GM23248 (cell line): Measurements from ENCODE around the gene SMOC2. TPM values are rescaled to one million over a fixed set of nuclear protein-coding genes. Genes with fewer than 3 reads are reported as not detected.

Experiments used
- DNase-seq: peaks from one replicate; pipeline ENCODE4 v3.0.0-alpha.2; 2015
- H2AFZ ChIP-seq: fragments of 200-600 bp; sonication (generic); 2 replicates; pipeline ENCODE4 v1.6.1; 2016; ENCODE audit warnings: antibody characterized with exemption
- H3F3A ChIP-seq: fragments of 200-600 bp; sonication (generic); 2 replicates; pipeline ENCODE4 v1.6.1; 2016; ENCODE audit warnings: mild to moderate bottlenecking, antibody characterized with exemption, mixed run types; ENCODE audit not compliant: insufficient read depth
- H3K27ac ChIP-seq: fragments of 200-600 bp; sonication (generic); 2 replicates; pipeline ENCODE4 v1.5.1; 2016; ENCODE audit warnings: mild to moderate bottlenecking
- H3K27me3 ChIP-seq: fragments of 200-600 bp; sonication (generic); replicated peaks from 2 replicates; pipeline ENCODE4 v1.6.1; 2016; ENCODE audit warnings: mild to moderate bottlenecking; ENCODE audit not compliant: insufficient read depth
- H3K36me3 ChIP-seq: fragments of 200-600 bp; sonication (generic); 2 replicates; pipeline ENCODE4 v1.6.1; 2016; ENCODE audit warnings: low read depth, mild to moderate bottlenecking
- H3K4me1 ChIP-seq: fragments of 200-600 bp; sonication (generic); 2 replicates; pipeline ENCODE4 v1.6.1; 2016; ENCODE audit warnings: mild to moderate bottlenecking; ENCODE audit not compliant: insufficient read depth
- H3K4me2 ChIP-seq: fragments of 200-600 bp; sonication (generic); one replicate; pipeline ENCODE4 v1.6.1; 2016; ENCODE audit warnings: mild to moderate bottlenecking; ENCODE audit not compliant: unreplicated experiment
- H3K4me3 ChIP-seq: fragments of 200-600 bp; sonication (generic); 2 replicates; pipeline ENCODE4 v1.5.1; 2016; ENCODE audit warnings: mild to moderate bottlenecking
- H3K79me2 ChIP-seq: fragments of 200-600 bp; sonication (generic); 2 replicates; pipeline ENCODE4 v1.6.1; 2016; ENCODE audit warnings: mild to moderate bottlenecking; ENCODE audit not compliant: insufficient read depth
- H3K9ac ChIP-seq: fragments of 200-600 bp; sonication (generic); 2 replicates; pipeline ENCODE4 v1.6.1; 2016; ENCODE audit warnings: mild to moderate bottlenecking
- H3K9me2 ChIP-seq: fragments of 200-600 bp; sonication (generic); 2 replicates; pipeline ENCODE4 v1.6.1; 2016; ENCODE audit warnings: mixed run types, mild to moderate bottlenecking, moderate library complexity; ENCODE audit not compliant: insufficient read depth
- H3K9me3 ChIP-seq: fragments of 200-600 bp; sonication (generic); one replicate; pipeline ENCODE4 v1.6.1; 2017; ENCODE audit warnings: low read depth
- H4K20me1 ChIP-seq: fragments of 200-600 bp; sonication (generic); 2 replicates; pipeline ENCODE4 v1.6.0; 2016; ENCODE audit not compliant: insufficient read depth
- EZH2 ChIP-seq: fragments of 200-600 bp; sonication (generic); IDR thresholded peaks from 2 replicates; pipeline ENCODE4 v1.6.1; 2018; ENCODE audit warnings: antibody characterized with exemption, mild to moderate bottlenecking; ENCODE audit not compliant: insufficient read depth, poor library complexity, severe bottlenecking
- EZH2phosphoT487 ChIP-seq: fragments of 200-600 bp; sonication (generic); IDR thresholded peaks from 2 replicates; pipeline ENCODE4 v1.6.1; 2018; ENCODE audit warnings: antibody characterized with exemption, moderate library complexity, mild to moderate bottlenecking, low read depth; ENCODE audit not compliant: insufficient read depth
- WGBS, 2 experiments: methylation state at CpG; one replicate each; pipeline ENCODE4 v1.1.6; 2015 to 2017; ENCODE audit warnings: low lambda C conversion rate in 2 of 2, low coverage in 1 of 2; ENCODE audit errors: missing lambda C conversion rate in 2 of 2; 5-methylcytosine and 5-hydroxymethylcytosine counted together
- in situ Hi-C: fragments of 300-500 bp; cut with MboI; formaldehyde crosslinking; loops from 2 replicates; pipeline ENCODE4 v1.15.0; 2020
- polyA plus RNA-seq: library from polyadenylated mRNA; unstranded; fragments of >200 nt; fragmentation: Nextera tagmentation; extraction: Ambion mirVana; gene quantifications from 2 replicates; pipeline ENCODE4 v1.2.1, GENCODE V29; 2016
- total RNA-seq: library from RNA; depleted of rRNA; stranded (reverse); fragments of >200 nt; shearing (Covaris generic); gene quantifications from 2 replicates; pipeline ENCODE4 v1.2.3, GENCODE V29; 2014

Gene SMOC2
- total and polyA plus RNA-seq, 2 experiments from 2014 or later, result not detected

DNA sequence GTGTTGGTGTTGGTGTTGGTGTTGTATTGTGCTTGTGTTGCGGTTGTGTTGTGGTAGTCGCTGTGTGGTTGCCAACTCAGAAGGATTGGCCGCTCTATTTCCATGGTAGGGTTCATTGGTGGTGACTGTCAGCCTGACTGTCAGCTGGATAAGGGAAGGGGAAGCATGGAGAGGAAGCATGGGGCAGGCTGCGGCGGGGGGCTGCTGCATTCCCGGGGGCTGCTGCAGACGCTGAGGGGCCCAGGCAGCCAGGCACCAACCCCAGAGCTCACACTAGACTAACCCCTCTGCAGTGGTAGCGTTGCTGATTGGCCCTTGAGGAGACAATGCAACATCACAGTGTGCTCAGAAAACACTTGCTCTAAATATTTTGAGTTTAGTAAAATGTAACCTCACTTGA is 199.2 kb downstream of the SMOC2 start:
- H3K27ac ChIP-seq, result no peak overlapping the region
- H3K9me2 ChIP-seq, result no peaks in the 10 kb centered on the region
- H4K20me1 ChIP-seq, result no peaks in the 10 kb centered on the region
- H3K4me1 ChIP-seq, result no peaks in the 10 kb centered on the region
- in situ Hi-C loops, result no loop called here
- no peaks in the 10 kb centered on the region for H3F3A ChIP-seq
- H3K9ac ChIP-seq, result no peak overlapping the region
- H3K9me3 ChIP-seq, result no peaks in the 10 kb centered on the region
- TF ChIP-seq EZH2 (no peak), EZH2phosphoT487 (no peak)
- no peak for DNase-seq
- H3K4me3 ChIP-seq, result no peak overlapping the region
- H3K36me3 ChIP-seq, result no peaks in the 10 kb centered on the region
- H3K27me3 ChIP-seq, result no peaks in the 10 kb centered on the region
- no peak overlapping the region for H2AFZ ChIP-seq
- no peaks in the 10 kb centered on the region for H3K79me2 ChIP-seq
- H3K4me2 ChIP-seq, result no peak overlapping the region
- WGBS, 2 experiments, result 36 to 42% methylated on average over 8 of the region's 8 CpGs

DNA sequence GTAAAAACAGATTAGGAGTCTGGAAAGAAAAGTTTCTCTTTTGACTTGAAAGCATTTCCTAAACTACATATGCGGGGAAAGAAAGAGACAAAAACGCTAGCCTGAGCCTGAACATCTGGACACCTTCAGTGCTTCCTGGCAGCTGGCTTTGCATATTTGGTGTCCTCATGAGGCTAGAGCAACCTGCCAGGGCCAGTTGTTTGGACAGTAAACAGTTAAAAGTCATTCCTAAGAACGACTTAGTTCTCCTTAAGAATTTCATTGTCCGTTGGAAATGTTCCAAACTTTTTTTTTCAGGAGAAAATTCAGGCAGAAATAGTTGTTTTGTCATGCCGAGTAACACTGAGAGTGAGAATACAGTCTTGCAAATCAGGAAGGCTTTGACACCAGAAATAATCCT is 199.8 kb downstream of the SMOC2 start:
- H3K27ac ChIP-seq, result no peak overlapping the region
- H3K9me2 ChIP-seq, result no peaks in the 10 kb centered on the region
- WGBS, 2 experiments, result 0 to 2% methylated on average over 5 of the region's 5 CpGs
- H3K4me3 ChIP-seq, result no peak overlapping the region
- no peaks in the 10 kb centered on the region for H3K9me3 ChIP-seq
- DNase-seq, result no peak
- H3K9ac ChIP-seq, result no peak overlapping the region
- no peaks in the 10 kb centered on the region for H3K36me3 ChIP-seq
- no peak overlapping the region for H3K4me2 ChIP-seq
- H4K20me1 ChIP-seq, result no peaks in the 10 kb centered on the region
- no peaks in the 10 kb centered on the region for H3K79me2 ChIP-seq
- H2AFZ ChIP-seq, result no peak overlapping the region
- H3F3A ChIP-seq, result no peaks in the 10 kb centered on the region
- H3K4me1 ChIP-seq, result no peaks in the 10 kb centered on the region
- in situ Hi-C loops, result no loop called here
- no peaks in the 10 kb centered on the region for H3K27me3 ChIP-seq
- TF ChIP-seq EZH2phosphoT487, result no peak
- no peak for TF ChIP-seq EZH2

DNA sequence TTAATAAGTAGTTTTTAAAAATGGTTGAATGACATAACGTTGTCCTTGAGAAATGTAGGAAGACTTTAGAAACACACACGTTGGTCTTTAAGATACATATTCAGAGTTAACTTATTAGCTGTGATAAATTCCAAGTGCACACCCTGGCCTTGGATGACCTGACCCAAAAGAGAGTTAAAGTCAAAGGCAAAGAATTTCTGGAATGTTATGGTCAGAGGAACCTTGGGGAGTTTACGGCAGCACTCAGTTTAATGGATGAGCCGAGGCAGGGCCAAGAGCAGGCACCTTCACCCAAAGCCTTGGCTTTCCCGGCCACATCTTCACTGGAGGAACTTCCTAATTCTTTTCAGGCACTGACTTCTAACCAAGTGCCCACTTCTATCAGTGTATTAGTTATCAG is 200.5 kb downstream of the SMOC2 start:
- no peak for DNase-seq
- in situ Hi-C loops, result no loop called here

DNA sequence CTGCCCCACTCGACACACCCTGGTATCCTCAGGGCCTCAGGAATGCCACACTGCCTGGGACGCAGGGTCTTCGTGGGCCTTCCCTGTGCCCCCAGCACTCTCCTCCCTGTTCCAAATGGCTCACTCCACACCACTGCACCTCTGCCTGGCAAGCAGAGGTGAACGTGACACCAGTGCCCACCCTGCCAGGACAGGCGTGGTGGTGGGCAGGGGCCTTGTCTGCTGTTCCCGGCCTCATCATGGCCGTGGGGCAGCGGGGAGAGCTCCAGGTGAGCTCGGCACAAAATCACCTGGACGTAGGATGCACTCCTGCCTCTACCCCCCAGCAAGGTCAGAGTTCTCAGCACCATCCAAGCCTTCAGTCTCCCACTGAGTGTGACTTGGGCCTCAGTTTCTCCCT is 202.4 kb downstream of the SMOC2 start:
- H2AFZ ChIP-seq, result no peak overlapping the region

More for the DNA sequence above, 200.5 kb downstream of the SMOC2 start:
- no peak overlapping the region for H2AFZ ChIP-seq
- no peak overlapping the region for H3K4me2 ChIP-seq
- H3K9me2 ChIP-seq, result no peaks in the 10 kb centered on the region
- 46 to 56% methylated on average over 5 of the region's 5 CpGs for WGBS, 2 experiments
- H3K4me3 ChIP-seq, result no peak overlapping the region
- TF ChIP-seq EZH2 (no peak), EZH2phosphoT487 (no peak)
- no peaks in the 10 kb centered on the region for H3K4me1 ChIP-seq
- H3F3A ChIP-seq, result no peaks in the 10 kb centered on the region
- no peak overlapping the region for H3K9ac ChIP-seq
- no peak overlapping the region for H3K27ac ChIP-seq
- H3K27me3 ChIP-seq, result no peaks in the 10 kb centered on the region
- H3K79me2 ChIP-seq, result no peaks in the 10 kb centered on the region
- no peaks in the 10 kb centered on the region for H4K20me1 ChIP-seq
- H3K9me3 ChIP-seq, result no peaks in the 10 kb centered on the region
- no peaks in the 10 kb centered on the region for H3K36me3 ChIP-seq

DNA sequence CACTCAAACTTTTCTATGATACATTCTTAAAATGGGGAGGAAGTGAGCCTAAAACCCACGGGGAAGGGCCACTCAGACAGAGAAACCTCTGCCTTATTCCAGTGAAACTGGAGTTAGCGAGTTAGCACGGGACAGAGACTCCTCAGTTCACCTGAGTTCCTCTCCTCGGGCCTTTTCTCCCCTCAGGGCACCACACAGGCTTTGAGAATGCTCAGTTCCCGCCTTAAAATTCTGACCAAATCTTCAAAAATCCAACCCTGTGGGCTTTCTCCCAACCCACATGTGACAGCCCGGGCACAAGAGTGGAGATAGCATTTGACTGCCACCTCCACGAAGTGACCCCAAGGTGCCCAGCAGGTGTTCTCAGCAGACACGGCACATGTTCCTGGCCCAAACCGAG is 204.3 kb downstream of the SMOC2 start:
- no peaks in the 10 kb centered on the region for H3K9me2 ChIP-seq
- no peaks in the 10 kb centered on the region for H3F3A ChIP-seq
- no peaks in the 10 kb centered on the region for H3K27me3 ChIP-seq
- H3K4me1 ChIP-seq, result no peaks in the 10 kb centered on the region
- no peak overlapping the region for H3K27ac ChIP-seq
- H3K4me3 ChIP-seq, result no peak overlapping the region
- no peak for TF ChIP-seq EZH2
- TF ChIP-seq EZH2phosphoT487, result no peak
- no peak overlapping the region for H2AFZ ChIP-seq
- no peaks in the 10 kb centered on the region for H3K9me3 ChIP-seq
- no peaks in the 10 kb centered on the region for H4K20me1 ChIP-seq
- WGBS, 2 experiments, result 46 to 56% methylated on average over 9 of the region's 9 CpGs
- H3K36me3 ChIP-seq, result no peaks in the 10 kb centered on the region
- in situ Hi-C loops, result no loop called here
- no peak for DNase-seq
- H3K4me2 ChIP-seq, result no peak overlapping the region
- H3K79me2 ChIP-seq, result no peaks in the 10 kb centered on the region
- no peak overlapping the region for H3K9ac ChIP-seq

More for the DNA sequence above, 202.4 kb downstream of the SMOC2 start:
- H3K9me3 ChIP-seq, result no peaks in the 10 kb centered on the region
- H4K20me1 ChIP-seq, result no peaks in the 10 kb centered on the region
- in situ Hi-C loops, result no loop called here
- 37% methylated on average over 10 of the region's 10 CpGs for WGBS, 2 experiments
- no peak overlapping the region for H3K9ac ChIP-seq
- H3K79me2 ChIP-seq, result no peaks in the 10 kb centered on the region
- no peak for DNase-seq
- H3K4me2 ChIP-seq, result no peak overlapping the region
- H3K27me3 ChIP-seq, result no peaks in the 10 kb centered on the region
- TF ChIP-seq EZH2phosphoT487 (no peak), EZH2 (no peak)
- H3K27ac ChIP-seq, result no peak overlapping the region
- no peaks in the 10 kb centered on the region for H3F3A ChIP-seq
- H3K4me3 ChIP-seq, result no peak overlapping the region
- H3K36me3 ChIP-seq, result no peaks in the 10 kb centered on the region
- H3K4me1 ChIP-seq, result no peaks in the 10 kb centered on the region
- no peaks in the 10 kb centered on the region for H3K9me2 ChIP-seq
